ENCODE data around the gene AP1S3. TPM values are rescaled to one million over a fixed set of nuclear protein-coding genes. Genes with fewer than 3 reads are reported as not detected.
"Not testable (repeated sequence)": the region's sequence is repeated elsewhere in the genome, so short reads cannot be mapped to it uniquely, and the experiment has no call there.

The AP1S3 gene
- total RNA-seq, 1 donor from 2014 or later, result 43.3 TPM

DNA sequence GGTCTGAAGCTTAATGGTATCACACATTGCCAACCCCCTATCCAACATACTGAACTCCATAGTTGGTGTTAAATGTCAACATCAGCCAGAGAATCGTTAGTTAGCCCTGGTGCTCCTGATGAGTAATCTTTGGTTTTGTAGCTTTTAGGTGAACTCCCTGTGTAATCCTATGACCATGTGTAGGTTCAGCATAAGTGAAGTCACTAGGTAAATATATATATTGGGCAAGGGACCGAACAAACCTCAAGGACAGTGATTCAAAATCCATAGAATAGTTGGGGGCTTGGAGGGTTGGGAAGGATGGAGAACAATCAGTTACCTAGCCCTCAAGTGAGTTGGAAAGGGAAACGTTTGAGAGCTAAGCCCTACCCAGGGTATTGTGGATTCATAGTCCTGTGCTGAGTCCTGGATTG lies 16.0 kb upstream of the AP1S3 start:
- DNase-seq (ENCODE audit: low spot score), result no peak

- DNase-seq (ENCODE audit: low spot score), result peak; percentile 54
These were observed 15.0 kb upstream of the AP1S3 start for GRCh38 chr2:223852281-223852795.

GRCh38 chr2:223847410-223847809 lies 10.0 kb upstream of the AP1S3 start:
- no peak for DNase-seq (ENCODE audit: low spot score)

- no peak for DNase-seq (ENCODE audit: low spot score)
These were observed 9.1 kb upstream of the AP1S3 start for GRCh38 chr2:223846515-223846914.

DNA sequence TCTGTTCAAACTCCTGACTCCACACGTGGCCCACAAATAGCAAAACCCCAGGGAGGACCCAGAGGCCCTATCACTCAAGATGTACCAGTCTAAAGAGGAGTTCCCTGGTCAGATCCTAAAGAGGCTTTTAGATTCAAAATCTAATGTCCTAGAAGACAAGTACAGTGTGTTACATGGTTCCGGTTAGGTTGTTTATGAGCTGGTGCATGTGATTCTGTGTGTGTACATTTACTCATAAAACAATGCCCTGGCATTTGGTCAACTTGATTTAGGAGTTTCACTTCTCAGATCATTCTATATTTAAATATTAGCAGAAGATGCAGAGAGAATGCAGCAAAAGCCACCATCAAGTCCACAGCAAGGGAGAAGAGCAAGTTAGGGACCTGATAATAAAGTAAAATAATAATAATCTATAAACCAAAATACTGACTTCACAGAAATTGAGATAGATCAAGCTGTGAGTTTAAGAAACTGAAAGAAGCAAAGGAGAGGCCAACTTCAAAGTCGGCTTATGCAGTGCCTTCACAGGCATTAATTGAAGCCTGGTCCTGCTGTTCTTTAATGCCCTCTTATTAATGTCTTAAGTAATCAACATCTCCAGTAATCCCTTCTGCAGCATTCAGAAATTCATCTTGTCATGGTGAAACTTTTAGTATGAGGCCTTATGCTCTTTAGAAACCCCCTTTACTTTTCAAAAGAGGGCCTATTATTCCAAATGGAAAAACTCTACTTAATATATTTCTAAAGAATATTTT lies 4.2 kb upstream of the AP1S3 start:
- DNase-seq (ENCODE audit: low spot score), result peak; percentile 27

DNA sequence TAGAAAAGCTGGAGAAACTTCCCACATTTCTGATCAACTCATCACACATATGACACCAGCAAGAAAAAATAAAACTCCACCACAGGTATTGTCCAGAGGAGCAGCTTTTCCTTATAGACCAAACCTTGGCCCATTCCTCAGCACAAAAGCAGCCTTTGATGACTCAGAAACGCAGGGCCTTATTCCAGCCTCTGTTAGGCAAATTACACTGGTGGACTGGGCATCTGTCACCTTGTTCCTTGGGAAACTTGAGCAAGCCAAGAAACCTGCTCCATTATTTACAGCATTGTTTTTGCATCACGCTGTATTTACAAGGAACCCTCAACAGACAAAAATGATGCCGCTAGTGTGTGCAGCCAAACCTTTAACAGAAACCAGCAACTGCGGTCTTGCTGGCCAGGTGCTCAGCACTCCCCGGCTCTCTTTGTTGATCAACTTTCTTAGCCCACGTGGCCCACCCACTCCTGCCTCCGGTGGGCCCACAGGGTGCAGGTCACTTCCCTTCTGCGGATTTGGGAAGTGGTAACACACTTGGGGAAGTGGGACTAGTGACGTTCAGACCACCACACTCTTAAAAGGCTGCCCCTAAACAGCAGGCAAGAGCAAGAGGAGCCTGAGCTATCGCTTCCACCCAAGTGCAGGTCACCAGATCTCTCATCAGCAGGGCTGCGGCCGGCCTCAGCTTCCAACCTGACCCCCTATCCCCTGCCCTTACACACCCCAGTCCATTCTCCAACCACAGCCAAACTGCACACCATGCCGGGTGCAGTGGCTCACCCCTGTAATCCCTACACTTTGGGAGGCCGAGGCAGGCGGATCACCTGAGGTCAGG lies 1.5 kb downstream of the AP1S3 start:
- peak; percentile 32 for DNase-seq (ENCODE audit: low spot score)

GRCh38 chr2:223834431-223834830 lies 3.0 kb downstream of the AP1S3 start:
- DNase-seq (ENCODE audit: low spot score), result no peak

- DNase-seq (ENCODE audit: low spot score), result no peak
These were observed 5.0 kb downstream of the AP1S3 start for GRCh38 chr2:223832241-223832903.

DNA sequence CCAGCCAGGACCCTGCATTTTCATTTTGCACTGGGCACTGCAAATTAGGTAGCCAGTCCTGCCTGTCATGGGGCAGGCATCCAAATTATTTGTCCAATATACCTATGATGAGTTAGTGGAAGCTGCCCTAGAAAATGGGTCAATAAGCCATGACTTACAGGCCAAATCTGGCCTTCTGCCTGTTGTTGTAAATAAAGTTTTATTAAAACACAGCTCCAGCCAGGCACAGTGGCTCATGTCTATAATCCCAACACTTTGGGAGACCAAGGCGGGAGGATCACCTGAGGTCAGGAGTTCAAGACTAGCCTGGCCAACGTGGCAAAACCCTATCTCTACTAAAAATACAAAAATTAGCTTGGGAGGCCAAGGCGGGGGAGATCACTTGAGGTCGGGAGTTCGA lies 8.3 kb downstream of the AP1S3 start:
- no peak for DNase-seq (ENCODE audit: low spot score)

DNA sequence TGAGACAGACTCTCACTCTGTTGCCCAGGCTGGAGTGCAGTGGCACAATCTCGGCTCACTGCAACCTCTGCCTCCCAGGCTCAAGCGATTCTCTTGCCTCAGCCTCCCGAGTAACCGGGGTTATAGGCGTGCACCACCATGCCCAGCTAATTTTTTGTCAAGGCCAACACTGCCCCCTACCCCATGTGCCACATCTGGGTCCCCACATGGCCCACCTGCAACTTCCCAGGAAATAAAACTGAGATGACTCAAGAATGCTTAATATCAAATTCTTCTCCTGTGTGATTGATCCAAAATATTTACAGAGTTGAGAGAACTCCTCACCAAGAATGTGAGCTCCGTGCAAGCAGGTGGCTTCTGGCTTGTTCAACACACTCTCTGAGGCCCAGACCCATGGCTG lies 9.1 kb downstream of the AP1S3 start:
- no peak for DNase-seq (ENCODE audit: low spot score)

- DNase-seq (ENCODE audit: low spot score), result no peak
These were observed 10.4 kb downstream of the AP1S3 start for GRCh38 chr2:223826995-223827394.

GRCh38 chr2:223824301-223824700 lies 13.1 kb downstream of the AP1S3 start:
- DNase-seq (ENCODE audit: low spot score), result no peak

DNA sequence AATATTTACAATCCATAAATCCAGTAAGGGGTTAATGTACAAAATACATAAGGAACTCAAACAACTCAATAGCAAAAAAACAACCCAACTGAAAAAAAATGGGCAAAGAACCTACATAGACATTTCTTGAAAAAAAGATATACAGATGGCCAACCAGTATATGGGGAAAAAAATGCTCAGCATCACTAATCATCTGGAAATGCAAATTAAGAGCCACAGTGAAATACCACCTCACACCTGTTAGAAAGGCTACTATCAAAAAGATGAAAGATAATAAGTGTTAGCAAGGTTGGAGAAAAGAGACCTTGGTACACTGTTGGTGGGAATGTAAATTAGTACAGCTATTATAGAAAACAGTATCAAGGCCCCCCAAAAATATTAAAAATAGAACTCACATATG lies 14.6 kb downstream of the AP1S3 start:
- DNase-seq (ENCODE audit: low spot score), result no peak

- no peak for DNase-seq (ENCODE audit: low spot score)
These were observed 16.8 kb downstream of the AP1S3 start for GRCh38 chr2:223820549-223820948.

DNA sequence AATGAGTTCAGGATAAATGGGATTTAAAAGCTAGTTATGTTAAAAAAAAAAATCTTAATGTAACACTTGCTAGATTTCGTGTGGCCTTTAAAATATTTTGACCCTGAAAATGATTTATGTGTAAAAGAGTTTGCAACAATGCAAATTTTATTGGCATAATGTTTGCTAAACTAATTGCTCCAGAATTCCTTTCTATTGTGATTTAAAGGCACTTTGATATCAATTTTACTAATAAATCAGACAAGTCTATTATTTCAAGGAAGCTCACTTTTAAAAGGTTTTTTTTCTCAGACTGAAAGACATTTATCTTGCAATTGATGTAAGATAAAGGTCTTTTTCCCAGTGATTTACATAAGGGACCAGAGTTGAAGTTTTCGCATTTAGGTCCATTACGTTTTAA lies 17.5 kb downstream of the AP1S3 start:
- DNase-seq (ENCODE audit: low spot score), result no peak

- DNase-seq (ENCODE audit: low spot score), result no peak
These were observed 21.4 kb downstream of the AP1S3 start for GRCh38 chr2:223815884-223816570.

DNA sequence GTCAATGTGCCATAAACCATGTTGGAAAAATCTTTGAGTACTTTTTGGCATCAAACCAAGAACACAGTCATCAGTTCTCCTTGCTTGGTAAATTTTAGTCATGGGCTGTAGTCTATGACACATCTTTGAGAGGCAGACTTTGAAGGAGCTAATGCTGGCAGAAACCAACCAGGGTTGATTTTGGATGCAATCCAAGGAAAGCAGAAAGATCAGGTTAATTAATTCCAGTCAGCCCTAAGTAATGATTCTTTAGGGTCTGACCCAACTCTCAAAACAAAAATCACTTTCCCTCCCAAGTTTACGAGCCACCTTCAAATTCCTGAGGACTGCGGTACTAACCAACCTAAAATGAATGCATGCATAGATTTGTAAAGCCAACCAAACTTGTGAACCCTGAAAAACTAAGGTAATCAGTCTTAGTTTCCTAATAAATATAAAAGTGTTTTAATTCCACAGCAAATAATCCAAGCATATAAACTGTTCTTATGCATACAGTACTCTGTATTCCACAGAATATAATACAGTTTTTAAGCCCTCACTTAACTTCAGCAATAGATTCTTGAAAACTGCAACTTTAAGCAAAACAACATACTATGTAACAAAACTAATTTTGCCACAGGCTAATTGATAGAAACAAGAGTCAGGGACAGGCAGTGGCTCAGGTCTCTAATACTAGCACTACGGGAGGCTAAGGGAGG lies 22.0 kb downstream of the AP1S3 start:
- no peak for DNase-seq (ENCODE audit: low spot score)

- not testable (repeated sequence) for DNase-seq (ENCODE audit: low spot score)
These were observed 22.6 kb downstream of the AP1S3 start for GRCh38 chr2:223814764-223815163.

DNA sequence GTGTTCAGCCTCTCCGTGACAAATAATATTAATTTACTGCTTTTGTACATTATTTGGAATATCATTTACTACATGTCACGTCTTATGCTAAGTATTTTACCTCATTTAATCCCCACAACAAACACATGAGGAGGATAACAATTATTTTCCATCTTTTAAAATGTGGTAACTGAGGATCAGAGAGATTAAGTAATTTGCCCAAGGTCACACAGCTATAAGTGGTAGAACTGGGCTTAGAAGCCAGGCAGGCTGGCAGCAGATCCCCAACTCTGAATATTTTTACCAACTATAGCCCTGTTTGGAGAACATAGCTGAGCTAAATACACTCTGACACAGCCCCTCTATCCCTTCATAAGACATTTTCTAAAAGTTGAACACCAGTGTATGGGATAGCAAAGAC lies 24.1 kb downstream of the AP1S3 start:
- no peak for DNase-seq (ENCODE audit: low spot score)

DNA sequence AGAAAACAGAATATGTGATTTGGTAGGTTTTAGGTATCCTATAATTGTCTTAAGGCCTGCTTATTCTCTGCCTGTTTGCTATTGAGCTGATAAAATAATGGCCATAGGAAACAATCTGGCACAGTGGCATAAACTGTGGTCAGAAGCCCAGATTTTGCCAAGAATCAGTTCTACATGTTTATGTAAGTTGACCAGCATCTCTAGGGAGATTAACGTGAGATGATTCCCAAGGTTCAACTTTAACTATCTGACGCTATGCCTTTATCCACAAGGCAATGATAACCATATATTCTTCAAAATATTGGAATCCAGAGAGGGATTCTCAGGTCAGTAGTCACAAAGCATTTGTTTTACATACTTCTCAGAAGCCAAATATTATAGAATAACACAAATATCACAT lies 25.6 kb downstream of the AP1S3 start:
- DNase-seq (ENCODE audit: low spot score), result no peak

GRCh38 chr2:223805008-223805407 lies 32.4 kb downstream of the AP1S3 start:
- DNase-seq (ENCODE audit: low spot score), result no peak
